ENCODE data around the gene LYAR. TPM values are rescaled to one million over a fixed set of nuclear protein-coding genes. Genes with fewer than 3 reads are reported as not detected.

LYAR gene
- total RNA-seq, 2 experiments from 2014 or later: 25.9 to 28.1 TPM

DNA sequence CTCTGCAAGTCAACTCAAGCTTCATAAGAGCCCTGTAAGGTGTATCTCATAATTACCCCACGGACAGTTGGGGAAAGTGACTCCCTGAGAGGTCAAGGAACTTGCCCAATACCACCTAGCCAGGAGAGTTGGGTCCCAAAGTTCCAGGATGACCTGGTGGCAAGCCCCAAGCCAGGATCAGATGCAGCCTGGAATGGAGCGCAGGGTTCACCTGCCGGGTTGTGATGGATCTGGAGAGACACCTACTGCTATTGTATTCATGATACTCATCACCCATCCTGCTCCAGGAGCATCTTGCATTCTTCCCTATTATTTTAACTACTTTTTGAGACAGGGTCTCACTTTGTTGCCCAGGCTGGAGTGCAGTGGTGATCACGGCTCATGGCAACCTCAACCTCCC is 36.2 kb upstream of the LYAR start:
- Mint-ChIP-seq H3K4me3 (no peak overlapping the region), H3K27me3 (no peaks in the 10 kb centered on the region), H3K27ac (no peak overlapping the region), H3K9me3 (no peaks in the 10 kb centered on the region), H3K36me3 (ENCODE audit: low read depth) (peaks cover 6% of the 10 kb centered on the region), H3K4me1 (no peaks in the 10 kb centered on the region)
- no peak for DNase-seq
- POLR2A ChIA-PET: no interaction called here
- CTCF ChIA-PET: no interaction called here

GRCh38 chr4:4325321-4325720 is 35.4 kb upstream of the LYAR start:
- Mint-ChIP-seq H3K27me3 (no peaks in the 10 kb centered on the region), H3K9me3 (no peaks in the 10 kb centered on the region), H3K27ac (no peak overlapping the region), H3K4me1 (no peaks in the 10 kb centered on the region), H3K4me3 (no peak overlapping the region), H3K36me3 (ENCODE audit: low read depth) (peaks cover 10% of the 10 kb centered on the region)
- no peak for DNase-seq
- POLR2A ChIA-PET: no interaction called here
- CTCF ChIA-PET: no interaction called here

- H3K36me3 Mint-ChIP-seq (ENCODE audit: low read depth): peaks cover 10% of the 10 kb centered on the region
- no peak overlapping the region for H3K4me3 Mint-ChIP-seq
- CTCF ChIA-PET: interaction anchor here (0.6 kb wide), 1 partner anchor 74 kb away, joined by 3 read pairs; no protein-coding TSS in a partner anchor
- no peaks in the 10 kb centered on the region for H3K9me3 Mint-ChIP-seq
- no peak for DNase-seq
- POLR2A ChIA-PET: no interaction called here
- no peak overlapping the region for H3K27ac Mint-ChIP-seq
- no peaks in the 10 kb centered on the region for H3K4me1 Mint-ChIP-seq
- H3K27me3 Mint-ChIP-seq: no peaks in the 10 kb centered on the region
Observed at GRCh38 chr4:4323705-4324534, 34.0 kb upstream of the LYAR start.

- ChIA-PET POLR2A (no interaction called here), CTCF (interaction anchor here (0.7 to 1.2 kb wide), 3 partner anchors 9 to 45 kb away, joined by 3 to 4 read pairs (median 3); no protein-coding TSS in a partner anchor)
- no peak overlapping the region for H3K27ac Mint-ChIP-seq
- no peaks in the 10 kb centered on the region for H3K4me1 Mint-ChIP-seq
- H3K9me3 Mint-ChIP-seq: no peaks in the 10 kb centered on the region
- H3K4me3 Mint-ChIP-seq: no peak overlapping the region
- peaks cover 10% of the 10 kb centered on the region for H3K36me3 Mint-ChIP-seq (ENCODE audit: low read depth)
- no peaks in the 10 kb centered on the region for H3K27me3 Mint-ChIP-seq
- DNase-seq: no peak
Observed at GRCh38 chr4:4321951-4322688, 32.2 kb upstream of the LYAR start.

DNA sequence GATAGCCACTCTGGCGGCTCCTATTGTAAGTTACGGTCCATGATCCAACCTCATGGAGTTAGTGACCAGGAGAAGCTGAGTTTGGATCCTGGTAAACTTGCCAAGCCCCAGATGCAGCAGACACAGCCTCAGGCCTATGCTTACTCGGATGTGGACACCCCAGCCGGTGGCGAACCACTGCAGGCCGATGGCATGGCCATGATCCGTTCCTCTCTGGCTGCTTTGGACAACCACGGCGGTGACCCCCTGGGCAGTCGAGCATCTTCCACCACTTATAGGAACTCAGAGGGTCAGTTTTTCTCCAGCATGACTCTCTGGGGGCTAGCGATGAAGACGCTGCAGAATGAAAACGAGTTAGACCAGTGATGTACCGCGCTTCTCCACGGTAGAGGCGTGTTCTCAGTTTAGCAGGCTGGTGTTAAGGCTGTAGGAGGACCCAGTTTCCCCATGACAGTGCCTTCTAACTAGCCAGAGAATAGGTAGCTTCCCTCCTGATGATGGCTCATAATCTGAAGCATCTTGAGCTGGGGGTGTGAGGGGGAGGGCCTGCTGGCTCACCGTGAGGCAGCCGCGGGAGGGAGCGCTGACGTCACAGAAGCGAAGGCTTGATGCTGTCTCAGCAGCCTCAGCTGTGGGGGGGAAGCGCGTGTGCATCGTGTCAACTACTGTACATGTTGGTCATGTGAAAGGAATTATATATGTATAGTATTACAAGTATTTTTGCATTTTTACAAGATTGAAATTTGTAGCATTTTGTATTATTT is 31.2 kb upstream of the LYAR start:
- no peaks in the 10 kb centered on the region for H3K9me3 Mint-ChIP-seq
- no peak overlapping the region for H3K4me3 Mint-ChIP-seq
- ChIA-PET POLR2A (no interaction called here), CTCF (interaction anchor here (0.7 kb wide), 2 partner anchors 44 to 1067 kb away, joined by 3 read pairs; no protein-coding TSS in a partner anchor)
- no peaks in the 10 kb centered on the region for H3K4me1 Mint-ChIP-seq
- H3K27me3 Mint-ChIP-seq: no peaks in the 10 kb centered on the region
- peaks cover 10% of the 10 kb centered on the region for H3K36me3 Mint-ChIP-seq (ENCODE audit: low read depth)
- no peak for DNase-seq
- no peak overlapping the region for H3K27ac Mint-ChIP-seq

DNA sequence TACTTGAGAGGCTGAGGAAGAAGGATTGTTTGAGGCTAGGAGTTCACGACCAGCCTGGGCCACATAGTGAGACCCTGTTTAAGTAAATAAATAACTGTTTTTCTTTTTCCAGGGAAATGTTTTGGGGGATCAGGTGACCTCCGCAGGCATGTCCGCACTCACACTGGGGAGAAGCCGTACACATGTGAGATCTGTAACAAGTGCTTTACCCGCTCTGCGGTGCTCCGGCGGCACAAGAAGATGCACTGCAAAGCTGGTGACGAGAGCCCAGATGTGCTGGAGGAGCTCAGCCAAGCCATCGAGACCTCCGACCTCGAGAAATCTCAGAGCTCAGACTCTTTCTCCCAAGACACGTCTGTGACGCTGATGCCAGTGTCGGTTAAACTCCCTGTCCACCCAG is 30.6 kb upstream of the LYAR start:
- ChIA-PET POLR2A (no interaction called here), CTCF (interaction anchor here (0.7 to 1.1 kb wide), 2 partner anchors 12 to 1067 kb away, joined by 3 read pairs; no protein-coding TSS in a partner anchor)
- DNase-seq: no peak
- Mint-ChIP-seq H3K36me3 (ENCODE audit: low read depth) (peaks cover 10% of the 10 kb centered on the region), H3K27me3 (no peaks in the 10 kb centered on the region), H3K4me1 (no peaks in the 10 kb centered on the region), H3K4me3 (no peak overlapping the region), H3K9me3 (no peaks in the 10 kb centered on the region), H3K27ac (no peak overlapping the region)

- no peak for DNase-seq
- H3K4me3 Mint-ChIP-seq: no peak overlapping the region
Observed at GRCh38 chr4:4317496-4318232, 27.7 kb upstream of the LYAR start.

DNA sequence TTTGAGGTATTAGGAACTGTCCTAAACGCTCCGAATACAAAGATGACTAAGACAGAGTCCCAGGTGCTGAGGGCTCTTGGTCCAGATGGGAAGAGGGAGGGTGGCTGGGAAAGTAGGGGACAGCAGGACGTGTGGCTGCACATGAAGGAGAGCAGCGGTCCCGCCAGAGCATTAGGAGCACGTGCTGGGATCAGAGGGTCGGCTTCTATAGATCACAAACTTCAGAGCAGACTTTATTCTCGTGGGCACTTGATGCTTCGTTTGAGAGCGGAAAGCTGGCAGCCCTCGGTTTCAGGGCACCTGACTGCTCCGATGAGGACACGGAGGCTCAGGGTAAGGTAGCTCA is 26.2 kb upstream of the LYAR start:
- H3K27me3 Mint-ChIP-seq: no peaks in the 10 kb centered on the region
- ChIA-PET POLR2A (no interaction called here), CTCF (interaction anchor here (1.4 kb wide), 1 partner anchor 56 kb away, joined by 3 read pairs; no protein-coding TSS in a partner anchor)
- H3K27ac Mint-ChIP-seq: no peak overlapping the region
- peaks cover 4% of the 10 kb centered on the region for H3K36me3 Mint-ChIP-seq (ENCODE audit: low read depth)
- no peaks in the 10 kb centered on the region for H3K4me1 Mint-ChIP-seq
- DNase-seq: no peak
- H3K9me3 Mint-ChIP-seq: no peaks in the 10 kb centered on the region
- no peak overlapping the region for H3K4me3 Mint-ChIP-seq

More at GRCh38 chr4:4317496-4318232, 27.7 kb upstream of the LYAR start:
- Mint-ChIP-seq H3K9me3 (no peaks in the 10 kb centered on the region), H3K27me3 (no peaks in the 10 kb centered on the region), H3K36me3 (ENCODE audit: low read depth) (peaks cover 10% of the 10 kb centered on the region), H3K4me1 (no peaks in the 10 kb centered on the region), H3K27ac (no peak overlapping the region)
- ChIA-PET CTCF (no interaction called here), POLR2A (no interaction called here)

DNA sequence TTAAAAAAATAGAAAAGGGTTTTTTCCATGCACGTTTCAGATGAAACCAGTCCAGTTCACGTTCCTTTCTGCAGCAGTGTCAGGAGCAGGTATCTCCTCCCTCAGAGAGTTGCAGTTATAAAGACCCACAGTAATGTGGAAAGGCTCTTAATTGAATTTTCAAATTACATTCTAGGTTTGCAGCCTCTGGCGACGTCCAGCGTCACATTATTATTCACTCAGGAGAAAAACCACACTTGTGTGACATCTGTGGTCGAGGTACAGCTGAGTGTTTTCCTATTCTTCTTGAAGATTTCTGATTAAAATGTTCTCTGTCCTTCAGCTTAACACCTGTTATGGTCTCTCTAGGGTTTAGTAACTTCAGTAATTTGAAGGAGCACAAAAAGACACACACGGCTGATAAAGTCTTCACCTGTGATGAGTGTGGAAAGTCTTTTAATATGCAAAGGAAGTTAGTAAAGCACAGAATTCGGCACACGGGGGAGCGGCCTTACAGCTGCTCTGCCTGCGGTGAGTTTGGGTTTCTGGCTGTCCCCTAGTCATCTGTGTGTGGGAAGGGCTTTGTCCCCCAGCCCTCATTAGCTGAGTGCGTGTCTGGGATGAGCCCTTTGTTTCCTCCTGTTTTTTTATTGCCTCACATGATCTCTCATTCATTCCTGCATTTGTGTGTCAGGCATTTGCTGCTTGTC is 25.7 kb upstream of the LYAR start:
- DNase-seq: no peak
- CTCF ChIA-PET: interaction anchor here (1.4 kb wide), 1 partner anchor 56 kb away, joined by 3 read pairs; no protein-coding TSS in a partner anchor
- Mint-ChIP-seq H3K4me1 (no peaks in the 10 kb centered on the region), H3K9me3 (no peaks in the 10 kb centered on the region), H3K4me3 (no peak overlapping the region), H3K27ac (no peak overlapping the region), H3K36me3 (ENCODE audit: low read depth) (no peaks in the 10 kb centered on the region), H3K27me3 (no peaks in the 10 kb centered on the region)
- POLR2A ChIA-PET: no interaction called here

DNA sequence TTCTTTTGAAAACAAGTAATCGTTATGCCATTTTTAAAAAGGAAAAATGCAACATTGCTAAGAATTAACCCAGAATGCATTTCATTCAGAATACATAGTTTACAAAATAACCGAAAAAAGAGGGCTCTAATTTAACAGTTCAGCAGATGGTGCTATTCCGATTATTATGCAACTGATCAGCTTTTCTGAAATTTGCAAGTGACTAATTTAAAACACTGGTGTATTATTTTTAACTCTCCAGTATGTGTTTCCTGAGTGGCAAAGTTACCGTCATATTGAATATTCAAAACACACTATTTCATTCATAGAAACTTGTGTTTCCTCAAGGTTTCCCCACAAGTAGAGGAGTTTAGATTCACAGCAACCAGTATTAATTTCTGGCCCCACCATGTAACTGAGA is 21.2 kb upstream of the LYAR start:
- POLR2A ChIA-PET: no interaction called here
- CTCF ChIA-PET: no interaction called here
- Mint-ChIP-seq H3K9me3 (no peaks in the 10 kb centered on the region), H3K36me3 (ENCODE audit: low read depth) (peaks cover 6% of the 10 kb centered on the region), H3K27ac (no peak overlapping the region), H3K4me3 (no peak overlapping the region), H3K4me1 (no peaks in the 10 kb centered on the region), H3K27me3 (no peaks in the 10 kb centered on the region)
- DNase-seq: no peak

DNA sequence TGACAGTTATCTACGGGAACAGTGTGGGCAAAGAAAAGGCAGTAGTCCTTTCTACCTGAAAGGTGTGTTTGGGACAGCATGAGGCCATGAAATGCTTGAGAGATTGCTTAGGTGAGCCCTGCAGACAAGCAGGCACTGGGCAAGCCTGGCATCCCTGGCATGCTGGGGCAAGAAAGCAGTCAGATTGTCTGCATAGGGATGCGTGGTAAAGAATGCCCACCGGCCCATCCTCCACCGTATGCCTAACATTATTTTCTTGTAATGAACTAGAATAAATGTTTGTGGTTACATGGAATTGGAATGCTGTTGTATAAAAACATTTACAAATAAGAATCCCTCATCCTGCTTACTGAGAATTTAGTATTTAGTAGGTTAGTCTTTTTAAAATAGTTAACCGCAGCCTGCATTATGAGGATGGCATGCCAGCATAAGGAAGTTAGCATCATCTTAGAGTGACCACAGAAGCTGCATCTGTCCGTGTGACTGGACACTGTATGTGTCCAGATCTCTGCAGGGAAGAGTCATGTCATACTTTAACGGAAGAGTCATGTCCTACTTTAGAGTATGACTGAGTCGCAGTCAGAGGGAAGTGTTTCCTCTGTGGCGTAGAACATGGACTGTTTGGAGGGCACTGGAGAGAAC is 19.0 kb upstream of the LYAR start:
- POLR2A ChIA-PET: no interaction called here
- H3K27ac Mint-ChIP-seq: no peak overlapping the region
- peaks cover 9% of the 10 kb centered on the region for H3K36me3 Mint-ChIP-seq (ENCODE audit: low read depth)
- CTCF ChIA-PET: interaction anchor here (1.2 kb wide), 2 partner anchors 11 to 13 kb away, joined by 3 to 4 read pairs; no protein-coding TSS in a partner anchor
- H3K4me3 Mint-ChIP-seq: no peak overlapping the region
- H3K9me3 Mint-ChIP-seq: no peaks in the 10 kb centered on the region
- no peaks in the 10 kb centered on the region for H3K27me3 Mint-ChIP-seq
- no peak for DNase-seq
- H3K4me1 Mint-ChIP-seq: peaks cover 5% of the 10 kb centered on the region

- peaks cover 20% of the 10 kb centered on the region for H3K36me3 Mint-ChIP-seq (ENCODE audit: low read depth)
- CTCF ChIA-PET: no interaction called here
- no peak overlapping the region for H3K4me3 Mint-ChIP-seq
- H3K9me3 Mint-ChIP-seq: no peaks in the 10 kb centered on the region
- DNase-seq: no peak
- POLR2A ChIA-PET: no interaction called here
- no peak overlapping the region for H3K27ac Mint-ChIP-seq
- no peaks in the 10 kb centered on the region for H3K27me3 Mint-ChIP-seq
- H3K4me1 Mint-ChIP-seq: peaks cover 5% of the 10 kb centered on the region
Observed at GRCh38 chr4:4306920-4307319, 17.0 kb upstream of the LYAR start.
